HTERT RPE-1 (cell line): Measurements from ENCODE around the gene TNFRSF14.

Source experiments
- in situ Hi-C: fragments of 300-500 bp; cut with MboI; formaldehyde crosslinking; loops from 4 replicates; pipeline ENCODE4 v1.14.3; 2020; ENCODE audit warnings: low sequenced_read_pairs

The TNFRSF14 gene

DNA sequence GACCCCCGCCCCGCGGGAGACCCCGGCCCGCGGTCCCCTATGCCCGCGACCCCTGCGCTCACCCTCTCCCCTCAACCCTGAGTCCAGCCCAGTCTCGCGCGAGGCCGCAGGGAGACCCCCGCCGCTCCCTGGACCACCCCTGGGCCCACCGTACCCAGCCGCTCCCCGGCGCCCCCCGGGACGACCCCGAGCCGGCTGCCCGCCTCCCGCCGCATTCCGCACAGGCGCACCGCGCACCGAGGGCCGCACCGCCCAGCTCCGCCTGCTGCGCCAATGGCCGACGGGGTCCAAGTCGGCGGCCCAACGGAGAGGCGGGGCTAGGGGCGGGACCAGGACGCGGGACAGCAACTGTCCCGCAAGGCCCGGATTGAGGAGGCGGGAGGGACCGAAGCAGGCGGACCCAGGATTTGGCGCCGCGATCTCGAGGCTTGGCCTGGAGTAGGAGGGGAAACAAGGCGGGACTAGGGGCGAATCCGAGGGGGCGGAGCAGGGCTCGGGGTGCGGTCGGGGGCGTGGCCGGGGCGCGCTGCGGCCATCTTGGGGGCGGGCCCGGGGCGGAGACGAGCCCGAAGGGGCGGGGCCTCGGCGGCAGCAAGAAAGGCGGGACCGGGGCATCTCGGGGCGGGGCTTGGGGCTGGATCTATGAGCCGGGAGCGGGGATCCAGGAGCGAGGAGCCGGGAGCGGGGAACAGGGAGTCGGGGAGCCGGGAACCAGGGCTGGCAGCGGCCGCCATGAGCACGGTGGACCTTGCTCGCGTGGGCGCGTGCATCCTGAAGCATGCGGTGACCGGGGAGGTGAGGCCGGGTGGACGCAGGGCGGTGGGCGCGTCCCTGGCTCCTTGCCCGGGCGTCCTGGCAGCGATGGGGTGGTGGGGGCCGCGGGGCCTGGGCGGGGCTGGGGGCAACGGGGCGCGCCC is 30.2 kb downstream of the TNFRSF14 start, which contains the start of gene PRXL2B:
TSS of gene PRXL2B (plus strand) at position 624 of the 917 bp plus-strand sequence. CDS start at position 733, 109 bp downstream.
- in situ Hi-C loops = no loop called here

GRCh38 chr1:2587071-2587859 is 31.1 kb downstream of the TNFRSF14 start:
- in situ Hi-C loops = no loop called here

GRCh38 chr1:2587860-2588571 is 31.8 kb downstream of the TNFRSF14 start:
- in situ Hi-C loops = no loop called here

DNA sequence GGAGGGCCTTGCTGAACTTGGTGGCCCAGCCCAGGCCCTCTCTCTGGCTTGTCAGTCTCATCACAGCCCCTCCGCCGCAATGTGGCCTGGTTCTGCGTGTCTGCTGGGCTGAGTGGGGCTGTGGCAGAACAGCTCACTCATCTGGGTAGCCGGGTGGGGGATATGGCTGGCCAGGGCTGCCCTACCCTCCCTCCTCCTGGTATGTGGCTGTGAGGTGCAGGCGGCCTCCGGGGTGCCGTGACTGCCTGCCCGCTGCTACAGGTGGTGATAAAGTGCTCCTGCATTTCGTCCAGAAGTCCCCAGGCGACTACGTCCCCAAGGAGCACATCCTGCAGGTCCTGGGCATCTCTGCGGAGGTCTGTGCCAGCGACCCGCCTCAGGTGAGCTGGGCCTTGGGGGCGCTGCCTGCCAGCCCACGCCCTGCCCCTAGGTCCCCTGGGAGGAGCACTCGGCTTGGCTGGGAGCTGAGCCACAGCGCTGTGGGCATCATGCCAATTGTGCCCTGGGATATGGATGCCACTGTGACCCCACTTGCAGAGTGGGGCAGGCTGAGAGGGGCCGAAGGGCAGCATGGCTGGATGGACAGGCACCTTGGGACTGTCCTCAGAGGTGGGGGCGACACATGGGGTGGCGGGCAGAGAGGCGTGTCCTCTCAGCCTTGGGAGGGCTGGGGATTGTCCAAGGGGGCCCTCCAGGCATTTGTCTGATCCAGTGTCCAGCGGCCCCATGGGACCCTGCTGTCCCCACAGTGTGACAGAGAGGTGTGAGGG is 32.7 kb downstream of the TNFRSF14 start:
- in situ Hi-C loops = no loop called here

DNA sequence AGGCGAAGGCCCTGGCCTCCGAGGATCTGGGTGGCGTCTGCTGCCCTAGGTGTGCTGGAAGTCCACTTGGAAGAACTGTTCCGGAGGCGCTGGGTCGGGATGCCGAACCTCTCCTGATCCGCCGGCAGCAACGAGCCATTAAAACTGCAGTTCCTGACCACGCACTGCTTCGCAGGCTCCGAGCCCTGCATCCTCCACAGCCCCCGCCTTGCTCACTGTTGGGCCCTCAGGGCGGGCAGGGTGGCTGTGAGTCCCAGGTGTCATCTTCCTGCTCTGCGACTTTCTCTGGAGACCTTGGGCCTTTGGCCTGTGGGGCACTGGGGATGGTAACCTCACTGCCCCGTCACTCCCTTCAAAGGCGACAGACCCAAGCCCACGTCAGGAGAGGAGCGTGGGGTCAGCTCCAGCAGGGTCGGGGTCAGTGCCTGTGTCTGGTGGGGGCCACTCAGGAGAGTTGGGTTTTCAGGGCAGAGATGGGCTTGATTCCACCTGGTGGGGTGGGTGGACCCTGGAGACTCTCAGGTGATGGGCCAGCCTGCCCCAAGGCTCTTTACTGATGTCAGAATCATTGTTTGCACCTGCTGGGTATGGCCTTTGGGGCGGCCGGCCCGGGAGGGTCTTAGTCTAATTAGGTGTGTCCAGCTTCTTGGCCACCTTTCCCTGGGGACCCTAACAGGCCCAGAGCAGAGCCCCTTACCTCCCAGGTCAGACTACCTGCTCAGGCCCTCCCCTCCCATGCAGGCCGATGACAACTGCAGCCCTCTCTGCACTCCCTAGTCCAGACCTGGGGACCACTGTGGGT is 33.5 kb downstream of the TNFRSF14 start:
- in situ Hi-C loops = no loop called here

GRCh38 chr1:2590233-2591141 is 34.3 kb downstream of the TNFRSF14 start:
- in situ Hi-C loops = no loop called here

DNA sequence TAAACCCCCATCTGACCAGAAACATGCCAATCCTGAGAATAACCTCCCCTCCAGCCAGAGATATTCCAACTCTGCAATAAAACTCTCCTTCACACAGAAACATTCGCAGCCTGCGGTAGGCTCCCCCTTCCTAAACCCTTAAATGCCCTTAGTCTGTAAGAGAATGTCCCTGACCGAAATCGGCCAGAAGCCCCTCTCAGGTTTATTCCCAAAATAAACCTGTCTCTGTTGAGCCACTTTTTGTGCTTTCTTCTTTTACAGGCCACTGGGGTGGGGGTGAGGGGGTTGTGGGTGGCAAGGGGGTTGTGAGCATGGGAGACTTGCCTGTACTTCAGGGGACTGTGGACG is 35.0 kb downstream of the TNFRSF14 start:
- in situ Hi-C loops = no loop called here

DNA sequence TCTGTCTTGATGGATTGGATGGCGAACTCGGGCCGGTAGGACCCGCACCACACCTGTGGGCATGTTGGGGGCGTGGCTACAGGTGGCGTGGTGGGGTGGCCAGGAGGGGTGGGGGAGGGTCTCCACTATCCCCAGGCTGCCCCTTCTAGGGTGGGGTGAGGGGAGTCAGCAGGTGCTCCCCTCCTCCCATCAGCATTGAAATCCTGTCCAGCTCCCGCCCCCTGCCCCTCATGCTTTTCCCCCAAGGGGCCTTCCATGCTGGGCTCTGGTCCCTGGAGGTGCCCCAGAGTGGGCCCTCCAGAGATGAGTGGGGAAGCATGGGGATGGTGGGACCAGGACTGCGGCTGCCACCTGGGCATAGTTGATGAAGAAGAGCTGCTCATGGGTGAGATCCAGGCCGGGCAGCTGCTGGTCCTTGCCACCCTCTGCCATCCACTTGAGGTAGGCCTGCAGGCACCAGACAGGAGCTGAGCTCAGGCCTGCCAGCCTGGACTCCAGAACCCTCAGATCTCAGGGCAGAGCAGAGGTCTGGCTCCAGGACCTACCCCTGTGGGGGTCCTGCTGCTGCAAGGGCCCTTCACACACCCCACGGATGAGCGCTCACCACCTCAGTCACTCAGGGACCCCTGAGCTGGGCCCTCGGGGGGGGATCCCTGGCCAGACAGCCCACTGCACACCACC is 35.5 kb downstream of the TNFRSF14 start:
- in situ Hi-C loops = no loop called here

- in situ Hi-C loops = no loop called here
Measured at GRCh38 chr1:2592672-2593071, 36.5 kb downstream of the TNFRSF14 start.

- in situ Hi-C loops = no loop called here
Measured at GRCh38 chr1:2593251-2593878, 37.2 kb downstream of the TNFRSF14 start.

DNA sequence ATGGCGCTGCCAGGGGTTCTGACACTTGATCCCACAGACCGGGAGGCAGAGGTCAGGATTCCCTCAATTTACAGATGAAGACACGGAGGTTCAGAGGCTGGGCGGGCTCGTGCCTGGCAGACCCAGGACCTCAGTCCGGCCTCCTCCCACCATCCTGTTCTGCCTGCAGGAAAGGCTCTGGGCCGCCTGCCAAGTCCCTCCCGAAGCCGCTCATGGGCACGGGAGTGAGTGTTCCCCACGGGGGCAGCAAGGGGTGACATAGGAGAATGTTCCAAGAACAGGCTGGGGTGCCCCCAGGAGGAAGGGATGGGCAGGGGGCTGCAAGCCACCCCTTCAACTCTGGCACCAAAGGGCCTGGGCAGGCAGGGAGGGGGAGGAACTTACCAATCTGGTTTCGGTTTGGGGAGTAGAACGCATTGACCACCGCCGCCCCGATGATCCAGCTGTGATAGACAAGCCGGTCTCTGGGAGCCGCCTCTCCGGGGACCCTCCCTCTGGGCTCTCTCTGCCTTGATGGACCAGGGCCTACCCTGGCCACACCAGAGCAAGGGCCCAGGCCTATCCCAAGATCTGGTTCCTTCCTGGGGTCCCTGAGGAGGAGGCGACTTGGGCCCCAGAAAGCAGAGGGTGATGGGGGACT is 38.0 kb downstream of the TNFRSF14 start:
- in situ Hi-C loops = no loop called here

- in situ Hi-C loops = no loop called here
Measured at GRCh38 chr1:2594641-2595131, 38.5 kb downstream of the TNFRSF14 start.

GRCh38 chr1:2595261-2595811 is 39.2 kb downstream of the TNFRSF14 start:
- in situ Hi-C loops = no loop called here

GRCh38 chr1:2595812-2596529 is 39.8 kb downstream of the TNFRSF14 start:
- in situ Hi-C loops = no loop called here

- in situ Hi-C loops = no loop called here
Measured at GRCh38 chr1:2596530-2597333, 40.6 kb downstream of the TNFRSF14 start.
